Suprapubic skin (tissue), 3 donors: ENCODE results near the gene PLOD1.

Source experiments
- POLR2AphosphoS5 ChIP-seq, 3 donors: sonication (generic); formaldehyde crosslinking; IDR thresholded peaks; one replicate each; pipeline ENCODE4 v1.6.1; 2017; ENCODE audit warnings: antibody characterized with exemption in 3 of 3
- TF ChIP-seq, protein P1 (sequence below), 2 donors: fragments of 200-600 bp in 1 of 2; fragments of 450-650 bp in 1 of 2; sonication (generic) in 1 of 2; IDR thresholded peaks; one replicate each; pipeline ENCODE4 v1.5.1; 2016 to 2019; ENCODE audit warnings: antibody characterized with exemption in 2 of 2, mild to moderate bottlenecking in 1 of 2, moderate library complexity in 1 of 2

DNA sequence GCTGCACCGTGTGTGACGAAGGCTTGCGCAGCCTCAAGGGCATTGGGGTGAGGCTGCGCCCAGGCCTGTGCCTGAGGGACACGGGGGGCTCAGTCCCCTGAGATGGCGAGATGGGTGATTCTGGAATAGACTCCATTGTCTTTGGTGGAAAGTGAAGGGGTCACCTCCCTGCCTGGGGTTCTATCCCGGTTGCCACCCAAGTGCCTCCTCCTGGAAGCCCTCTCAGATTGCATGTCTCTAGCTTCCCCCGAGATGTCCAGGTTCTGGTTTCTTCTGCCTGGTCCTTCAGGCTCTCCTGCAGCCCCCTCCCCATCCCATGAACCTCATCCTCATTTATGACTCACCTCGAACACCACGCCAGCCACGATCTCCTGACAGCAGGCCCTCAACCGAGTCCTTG lies 23.4 kb downstream of the PLOD1 start:
- TF ChIP-seq, protein P1, sequence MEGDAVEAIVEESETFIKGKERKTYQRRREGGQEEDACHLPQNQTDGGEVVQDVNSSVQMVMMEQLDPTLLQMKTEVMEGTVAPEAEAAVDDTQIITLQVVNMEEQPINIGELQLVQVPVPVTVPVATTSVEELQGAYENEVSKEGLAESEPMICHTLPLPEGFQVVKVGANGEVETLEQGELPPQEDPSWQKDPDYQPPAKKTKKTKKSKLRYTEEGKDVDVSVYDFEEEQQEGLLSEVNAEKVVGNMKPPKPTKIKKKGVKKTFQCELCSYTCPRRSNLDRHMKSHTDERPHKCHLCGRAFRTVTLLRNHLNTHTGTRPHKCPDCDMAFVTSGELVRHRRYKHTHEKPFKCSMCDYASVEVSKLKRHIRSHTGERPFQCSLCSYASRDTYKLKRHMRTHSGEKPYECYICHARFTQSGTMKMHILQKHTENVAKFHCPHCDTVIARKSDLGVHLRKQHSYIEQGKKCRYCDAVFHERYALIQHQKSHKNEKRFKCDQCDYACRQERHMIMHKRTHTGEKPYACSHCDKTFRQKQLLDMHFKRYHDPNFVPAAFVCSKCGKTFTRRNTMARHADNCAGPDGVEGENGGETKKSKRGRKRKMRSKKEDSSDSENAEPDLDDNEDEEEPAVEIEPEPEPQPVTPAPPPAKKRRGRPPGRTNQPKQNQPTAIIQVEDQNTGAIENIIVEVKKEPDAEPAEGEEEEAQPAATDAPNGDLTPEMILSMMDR (IDR thresholded peaks at IDR 0.05): no peak
- TF ChIP-seq POLR2AphosphoS5 (IDR thresholded peaks at IDR 0.05): no peak
